SK-N-MC (cell line): Measurements from ENCODE around the gene HMGN2.

Source experiments
- EZH2 ChIP-seq: fragments of 200-600 bp; sonication (generic); IDR thresholded peaks from one replicate; pipeline ENCODE4 v1.6.1; 2017; ENCODE audit warnings: antibody characterized with exemption
- POLR2AphosphoS5 ChIP-seq: IDR thresholded peaks from 2 replicates; pipeline ENCODE4 v1.6.1; 2012; ENCODE audit warnings: mild to moderate bottlenecking, low read depth, low read length, borderline replicate concordance

DNA sequence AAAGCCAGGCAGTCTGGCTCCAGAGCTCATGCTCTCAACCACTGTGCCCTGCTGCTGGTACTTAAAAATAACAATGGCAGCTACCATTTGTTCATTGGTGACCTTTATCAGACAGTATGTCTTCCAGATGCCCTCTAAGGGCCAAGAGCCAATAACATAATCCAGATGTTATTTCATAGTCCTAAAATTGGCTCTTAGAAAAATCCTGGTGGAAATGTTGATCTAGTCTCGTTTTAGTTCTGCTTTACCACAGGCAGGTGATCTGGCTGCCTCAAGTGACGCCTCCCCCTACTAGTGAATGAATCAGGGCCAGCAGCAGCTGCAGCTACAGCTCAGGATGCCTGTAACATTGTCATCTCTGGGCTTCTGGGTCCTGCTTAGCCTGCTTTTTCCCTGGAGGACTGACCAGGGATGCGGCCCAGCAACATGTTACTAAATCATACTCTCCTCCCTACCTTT is 12.6 kb upstream of the HMGN2 start:
- TF ChIP-seq EZH2 (no peak), POLR2AphosphoS5 (no peak)
